Mammary epithelial cell (primary cell): Measurements from ENCODE around the gene CFAP99.

ENCODE experiments used
- CTCF ChIP-seq, 2 donors: IDR thresholded peaks in 1 of 2; conservative IDR thresholded peaks in 1 of 2; 2 replicates each; pipeline ENCODE4 v1.5.1; 2011 to 2012; ENCODE audit warnings: inconsistent platforms in 2 of 2, low read length in 2 of 2, mild to moderate bottlenecking in 2 of 2, control low read depth in 1 of 2, low read depth in 1 of 2; ENCODE audit not compliant: insufficient read depth in 1 of 2; ENCODE audit errors: extremely low read depth in 1 of 2
- EZH2 ChIP-seq: IDR thresholded peaks from 2 replicates; pipeline ENCODE4 v1.6.1; 2012; ENCODE audit warnings: low read length, inconsistent platforms, borderline replicate concordance

DNA sequence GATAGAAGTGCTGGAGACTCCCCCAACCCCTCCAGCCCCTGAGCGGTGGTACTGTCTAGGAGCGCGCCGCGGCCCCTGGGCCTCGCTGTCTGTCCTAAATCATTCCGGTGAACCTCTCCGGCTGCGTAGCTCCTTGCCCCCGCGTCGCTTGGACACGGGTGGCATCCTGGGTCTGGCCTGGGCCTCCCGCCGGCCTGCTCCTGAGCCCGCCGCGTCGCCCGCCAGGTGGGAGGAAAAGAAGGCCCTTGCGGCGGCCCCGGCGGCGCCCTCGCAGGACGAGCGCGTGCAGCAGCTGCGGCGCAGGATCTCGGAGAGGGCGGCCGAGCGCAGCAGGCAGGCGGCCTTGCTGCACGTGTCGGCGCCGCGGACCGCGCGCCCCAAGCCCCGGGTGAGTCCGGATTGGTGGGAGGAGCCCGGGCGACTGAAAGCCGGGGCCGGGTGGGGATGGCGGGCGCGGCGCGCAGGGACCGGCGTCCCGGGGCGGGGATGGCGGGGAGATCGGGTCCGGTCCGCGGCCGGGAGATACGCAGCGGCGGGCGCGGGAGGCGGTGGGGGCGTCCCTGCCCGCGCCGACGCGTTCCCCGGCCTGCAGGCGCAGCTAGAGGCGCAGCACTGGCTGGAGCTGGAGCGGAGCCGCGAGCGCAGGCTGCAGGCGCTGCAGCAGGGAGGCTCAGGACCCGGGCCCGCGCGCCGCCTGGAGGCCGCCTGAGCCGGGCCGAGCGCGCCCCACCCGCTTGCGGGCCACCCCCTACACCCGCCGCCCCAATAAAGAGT lies 43.6 kb downstream of the CFAP99 start:
- TF ChIP-seq EZH2: no peak
- TF ChIP-seq CTCF (conservative IDR thresholded peaks at IDR 0.05 in 1 of 2, IDR thresholded peaks at IDR 0.05 in 1 of 2; ENCODE audit: extremely low read depth in 1 of 2, insufficient read depth in 1 of 2, low read depth in 1 of 2, low read length in 2 of 2): no peak
